Measurements from ENCODE around the gene CHKA.
A peak's percentile ranks its signal among the peaks of the same experiment; 100 is the strongest.

Gene CHKA

DNA sequence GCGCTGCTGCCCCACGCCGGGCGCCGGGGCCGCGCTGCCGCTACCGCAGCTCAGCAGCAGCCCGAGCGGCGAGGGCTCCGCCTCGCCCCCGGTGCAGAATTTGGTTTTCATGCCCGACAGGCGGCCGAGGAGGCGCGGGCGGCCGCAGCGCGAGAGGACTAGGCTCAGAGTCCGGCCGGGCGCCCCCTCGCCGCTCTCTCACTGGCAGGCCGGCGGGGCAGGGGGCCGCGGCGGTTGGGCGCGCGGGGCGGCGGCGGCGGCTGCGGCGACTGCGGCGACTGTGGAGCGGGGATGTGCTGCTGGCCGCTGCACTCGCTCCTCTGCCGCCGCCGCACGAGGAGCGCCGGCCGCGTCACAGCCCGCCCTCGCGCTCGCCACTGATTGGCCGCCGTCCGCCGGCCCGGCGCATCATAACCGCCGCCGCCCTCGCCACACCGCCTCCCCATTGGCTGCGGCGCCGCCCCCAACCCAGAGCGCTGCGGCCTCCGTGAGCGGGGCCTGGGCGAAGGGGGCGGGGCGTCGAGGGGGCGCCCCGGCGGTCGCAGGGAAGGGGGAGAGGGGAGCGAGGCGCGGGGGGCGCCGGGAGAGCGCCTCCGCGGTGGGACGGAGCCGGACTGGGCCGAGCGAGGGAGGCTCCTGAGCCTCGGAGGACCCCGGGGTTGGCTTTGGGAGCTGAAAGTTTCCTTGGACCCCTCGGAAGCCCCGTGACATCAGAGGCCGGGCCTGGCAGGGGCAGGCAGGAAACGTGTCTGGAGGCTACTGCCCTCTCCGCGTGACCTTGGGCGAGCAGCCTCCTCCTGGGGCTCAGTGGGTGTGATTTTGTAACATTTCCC, at the start of gene CHKA:
CHKA (minus strand) TSS at position 322 of the 833 bp plus-strand sequence; CDS start at position 111, 211 bp downstream.
- H3K4me3 ChIP-seq (ENCODE audit: low read length, poor library complexity, severe bottlenecking) = peak within 1 kb of the TSS; percentile 78
- H2AFZ ChIP-seq (ENCODE audit: low read length) = peak within 1 kb of the TSS; percentile 74
- peak within 1 kb of the TSS; percentile 87 for H3K4me2 ChIP-seq (ENCODE audit: low read depth, low read length, poor library complexity, severe bottlenecking)
- H3K9me2 ChIP-seq (replicated peaks; ENCODE audit: low read depth, low read length) = no peaks in the 10 kb centered on the region
- H3K79me2 ChIP-seq (ENCODE audit: insufficient read depth, low read length) = peaks cover 42% of the 10 kb centered on the region
- H3K9ac ChIP-seq (ENCODE audit: low read depth, low read length, poor library complexity, severe bottlenecking) = peak within 1 kb of the TSS; percentile 80
- TF ChIP-seq EZH2phosphoT487 (IDR thresholded peaks at IDR 0.05; ENCODE audit: borderline replicate concordance) = no peak
- TF ChIP-seq, protein P1, sequence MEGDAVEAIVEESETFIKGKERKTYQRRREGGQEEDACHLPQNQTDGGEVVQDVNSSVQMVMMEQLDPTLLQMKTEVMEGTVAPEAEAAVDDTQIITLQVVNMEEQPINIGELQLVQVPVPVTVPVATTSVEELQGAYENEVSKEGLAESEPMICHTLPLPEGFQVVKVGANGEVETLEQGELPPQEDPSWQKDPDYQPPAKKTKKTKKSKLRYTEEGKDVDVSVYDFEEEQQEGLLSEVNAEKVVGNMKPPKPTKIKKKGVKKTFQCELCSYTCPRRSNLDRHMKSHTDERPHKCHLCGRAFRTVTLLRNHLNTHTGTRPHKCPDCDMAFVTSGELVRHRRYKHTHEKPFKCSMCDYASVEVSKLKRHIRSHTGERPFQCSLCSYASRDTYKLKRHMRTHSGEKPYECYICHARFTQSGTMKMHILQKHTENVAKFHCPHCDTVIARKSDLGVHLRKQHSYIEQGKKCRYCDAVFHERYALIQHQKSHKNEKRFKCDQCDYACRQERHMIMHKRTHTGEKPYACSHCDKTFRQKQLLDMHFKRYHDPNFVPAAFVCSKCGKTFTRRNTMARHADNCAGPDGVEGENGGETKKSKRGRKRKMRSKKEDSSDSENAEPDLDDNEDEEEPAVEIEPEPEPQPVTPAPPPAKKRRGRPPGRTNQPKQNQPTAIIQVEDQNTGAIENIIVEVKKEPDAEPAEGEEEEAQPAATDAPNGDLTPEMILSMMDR (conservative IDR thresholded peaks at IDR 0.05; ENCODE audit: low read length) = no peak
- H3K27me3 ChIP-seq (ENCODE audit: insufficient read depth, low read length, poor library complexity, severe bottlenecking) = no peaks in the 10 kb centered on the region
- H3K36me3 ChIP-seq (ENCODE audit: insufficient read depth, low read length) = no peaks in the 10 kb centered on the region
- H3F3A ChIP-seq (ENCODE audit: low read depth) = no peaks in the 10 kb centered on the region
- H4K20me1 ChIP-seq (ENCODE audit: insufficient read depth, low read length, poor library complexity, severe bottlenecking) = peaks cover 40% of the 10 kb centered on the region
- no peaks in the 10 kb centered on the region for H3K9me3 ChIP-seq (ENCODE audit: insufficient read depth, low read depth, low read length)
- peaks cover 36% of the 10 kb centered on the region for H3K4me1 ChIP-seq (ENCODE audit: insufficient read depth, low read length, poor library complexity, severe bottlenecking)

DNA sequence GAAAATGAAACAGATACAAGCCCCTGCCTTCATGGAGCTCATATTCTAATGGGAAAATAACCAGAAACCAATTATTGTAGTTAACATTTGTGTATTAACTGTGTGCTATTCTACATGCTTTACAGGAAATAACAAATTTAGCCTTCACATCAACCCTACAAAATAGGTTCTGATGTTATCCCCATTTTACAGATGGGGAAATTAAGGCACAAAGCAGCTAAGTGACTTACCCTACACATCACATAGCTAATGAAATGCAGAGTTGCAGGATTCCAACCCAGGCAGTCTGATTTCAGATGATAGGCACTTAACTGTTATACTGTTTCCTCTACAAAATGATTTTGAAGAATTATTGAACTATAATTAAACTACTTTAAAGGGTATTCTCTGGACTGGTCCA, 48.3 kb upstream of the CHKA start:
- Histone ChIP-seq H3K36me3 (ENCODE audit: insufficient read depth, low read length) (peaks cover 81% of the 10 kb centered on the region), H3K79me2 (ENCODE audit: insufficient read depth, low read length) (no peaks in the 10 kb centered on the region), H3F3A (ENCODE audit: low read depth) (no peaks in the 10 kb centered on the region), H3K9ac (ENCODE audit: low read depth, low read length, poor library complexity, severe bottlenecking) (no peak overlapping the region), H3K4me1 (ENCODE audit: insufficient read depth, low read length, poor library complexity, severe bottlenecking) (no peaks in the 10 kb centered on the region), H2AFZ (ENCODE audit: low read length) (no peak overlapping the region), H3K9me2 (replicated peaks; ENCODE audit: low read depth, low read length) (no peaks in the 10 kb centered on the region), H3K27me3 (ENCODE audit: insufficient read depth, low read length, poor library complexity, severe bottlenecking) (no peaks in the 10 kb centered on the region), H3K9me3 (ENCODE audit: insufficient read depth, low read depth, low read length) (no peaks in the 10 kb centered on the region), H3K4me3 (ENCODE audit: low read length, poor library complexity, severe bottlenecking) (no peak overlapping the region), H4K20me1 (ENCODE audit: insufficient read depth, low read length, poor library complexity, severe bottlenecking) (no peaks in the 10 kb centered on the region), H3K4me2 (ENCODE audit: low read depth, low read length, poor library complexity, severe bottlenecking) (no peak overlapping the region)
- TF ChIP-seq EZH2phosphoT487 (IDR thresholded peaks at IDR 0.05; ENCODE audit: borderline replicate concordance) = no peak
- TF ChIP-seq, protein P1 (conservative IDR thresholded peaks at IDR 0.05; ENCODE audit: low read length) = no peak

DNA sequence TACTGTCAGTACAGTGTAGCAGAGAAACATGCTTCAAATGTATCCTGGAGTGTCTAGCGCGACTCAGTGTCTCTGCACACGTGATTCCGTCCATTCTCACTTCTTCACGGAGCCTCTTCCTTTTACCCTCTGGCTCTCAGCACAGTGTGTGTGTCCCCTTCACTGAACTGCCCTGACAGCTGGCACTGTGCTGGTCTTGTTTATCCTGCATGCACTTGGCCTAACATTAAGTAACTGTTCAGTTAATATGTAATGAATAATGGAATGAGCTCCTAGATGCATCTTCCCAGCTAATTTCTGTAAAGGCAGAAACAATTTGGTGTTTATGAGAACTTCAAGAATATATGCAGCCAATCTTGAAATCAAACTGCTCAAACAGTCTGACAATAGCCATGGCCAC, 47.5 kb upstream of the CHKA start:
- Histone ChIP-seq H3K4me3 (ENCODE audit: low read length, poor library complexity, severe bottlenecking) (no peak overlapping the region), H3K9ac (ENCODE audit: low read depth, low read length, poor library complexity, severe bottlenecking) (no peak overlapping the region), H3K4me2 (ENCODE audit: low read depth, low read length, poor library complexity, severe bottlenecking) (no peak overlapping the region), H3K9me3 (ENCODE audit: insufficient read depth, low read depth, low read length) (no peaks in the 10 kb centered on the region), H2AFZ (ENCODE audit: low read length) (no peak overlapping the region), H3F3A (ENCODE audit: low read depth) (no peaks in the 10 kb centered on the region), H3K27me3 (ENCODE audit: insufficient read depth, low read length, poor library complexity, severe bottlenecking) (no peaks in the 10 kb centered on the region), H3K9me2 (replicated peaks; ENCODE audit: low read depth, low read length) (no peaks in the 10 kb centered on the region), H3K79me2 (ENCODE audit: insufficient read depth, low read length) (no peaks in the 10 kb centered on the region), H3K4me1 (ENCODE audit: insufficient read depth, low read length, poor library complexity, severe bottlenecking) (no peaks in the 10 kb centered on the region), H3K36me3 (ENCODE audit: insufficient read depth, low read length) (peaks cover 80% of the 10 kb centered on the region), H4K20me1 (ENCODE audit: insufficient read depth, low read length, poor library complexity, severe bottlenecking) (no peaks in the 10 kb centered on the region)
- TF ChIP-seq, protein P1 (conservative IDR thresholded peaks at IDR 0.05; ENCODE audit: low read length) = no peak
